ENCODE data around the gene SERAC1. TPM values are rescaled to one million over a fixed set of nuclear protein-coding genes. Genes with fewer than 3 reads are reported as not detected.

Gene SERAC1
- total RNA-seq, 1 donor: 33.7 TPM

- no peak overlapping the region for H3K4me3 ChIP-seq (ENCODE audit: insufficient read depth, low read length)
- H2AFZ ChIP-seq (ENCODE audit: low read length): no peak overlapping the region
- H3K36me3 ChIP-seq (ENCODE audit: insufficient read depth, low read length): peaks cover 93% of the 10 kb centered on the region
- peak overlapping the region; percentile 97 for H3K27ac ChIP-seq (ENCODE audit: low read depth, low read length)
- peak; percentile 89 for DNase-seq (ENCODE audit: insufficient read length, low spot score, missing footprints)
- H3K9me3 ChIP-seq (ENCODE audit: low read depth, low read length): no peaks in the 10 kb centered on the region
- H3K4me1 ChIP-seq (ENCODE audit: insufficient read depth, low read length): peaks cover 30% of the 10 kb centered on the region
- H3K27me3 ChIP-seq (ENCODE audit: insufficient read depth, low read length): no peaks in the 10 kb centered on the region
- TF ChIP-seq CTCF (IDR thresholded peaks at IDR 0.05; ENCODE audit: extremely low read depth, low read depth, low read length): no peak
- no peaks in the 10 kb centered on the region for H4K20me1 ChIP-seq (ENCODE audit: insufficient read depth, low read length)
- peaks cover 12% of the 10 kb centered on the region for H3K79me2 ChIP-seq (ENCODE audit: insufficient read depth, low read length)
- peak overlapping the region; percentile 30 for H3K4me2 ChIP-seq (ENCODE audit: insufficient read depth, low read length)
These were observed 98.3 kb downstream of the SERAC1 start for GRCh38 chr6:158069800-158070195.

GRCh38 chr6:158068893-158069799, 98.9 kb downstream of the SERAC1 start:
- TF ChIP-seq CTCF (IDR thresholded peaks at IDR 0.05; ENCODE audit: extremely low read depth, low read depth, low read length): no peak
- H3K79me2 ChIP-seq (ENCODE audit: insufficient read depth, low read length): peaks cover 12% of the 10 kb centered on the region
- peak overlapping the region; percentile 97 for H3K27ac ChIP-seq (ENCODE audit: low read depth, low read length)
- peaks cover 92% of the 10 kb centered on the region for H3K36me3 ChIP-seq (ENCODE audit: insufficient read depth, low read length)
- DNase-seq (ENCODE audit: insufficient read length, low spot score, missing footprints): peak; percentile 96
- no peaks in the 10 kb centered on the region for H3K9me3 ChIP-seq (ENCODE audit: low read depth, low read length)
- peak overlapping the region; percentile 30 for H3K4me2 ChIP-seq (ENCODE audit: insufficient read depth, low read length)
- H3K4me1 ChIP-seq (ENCODE audit: insufficient read depth, low read length): peaks cover 30% of the 10 kb centered on the region
- H4K20me1 ChIP-seq (ENCODE audit: insufficient read depth, low read length): no peaks in the 10 kb centered on the region
- no peak overlapping the region for H3K4me3 ChIP-seq (ENCODE audit: insufficient read depth, low read length)
- H2AFZ ChIP-seq (ENCODE audit: low read length): no peak overlapping the region
- H3K27me3 ChIP-seq (ENCODE audit: insufficient read depth, low read length): no peaks in the 10 kb centered on the region

- Histone ChIP-seq H3K4me3 (ENCODE audit: insufficient read depth, low read length) (no peak overlapping the region), H3K27ac (ENCODE audit: low read depth, low read length) (peak overlapping the region; percentile 97), H4K20me1 (ENCODE audit: insufficient read depth, low read length) (no peaks in the 10 kb centered on the region), H3K27me3 (ENCODE audit: insufficient read depth, low read length) (no peaks in the 10 kb centered on the region), H3K4me1 (ENCODE audit: insufficient read depth, low read length) (peaks cover 30% of the 10 kb centered on the region), H3K79me2 (ENCODE audit: insufficient read depth, low read length) (peaks cover 12% of the 10 kb centered on the region), H3K36me3 (ENCODE audit: insufficient read depth, low read length) (peaks cover 90% of the 10 kb centered on the region), H3K9me3 (ENCODE audit: low read depth, low read length) (no peaks in the 10 kb centered on the region), H2AFZ (ENCODE audit: low read length) (no peak overlapping the region), H3K4me2 (ENCODE audit: insufficient read depth, low read length) (no peak overlapping the region)
- DNase-seq (ENCODE audit: insufficient read length, low spot score, missing footprints): peak; percentile 42
- TF ChIP-seq CTCF (IDR thresholded peaks at IDR 0.05; ENCODE audit: extremely low read depth, low read depth, low read length): no peak
These were observed 99.7 kb downstream of the SERAC1 start for GRCh38 chr6:158068156-158068892.
